GM21526 (cell line): ENCODE results near the gene DNAH2.

Experiments used
- ATAC-seq: cut with Tn5 transposase; IDR thresholded peaks from one replicate; pipeline ENCODE4 v1.9.1; 2021; ENCODE audit warnings: moderate library complexity; ENCODE audit not compliant: unreplicated experiment, low FRiP score

The DNAH2 gene

DNA sequence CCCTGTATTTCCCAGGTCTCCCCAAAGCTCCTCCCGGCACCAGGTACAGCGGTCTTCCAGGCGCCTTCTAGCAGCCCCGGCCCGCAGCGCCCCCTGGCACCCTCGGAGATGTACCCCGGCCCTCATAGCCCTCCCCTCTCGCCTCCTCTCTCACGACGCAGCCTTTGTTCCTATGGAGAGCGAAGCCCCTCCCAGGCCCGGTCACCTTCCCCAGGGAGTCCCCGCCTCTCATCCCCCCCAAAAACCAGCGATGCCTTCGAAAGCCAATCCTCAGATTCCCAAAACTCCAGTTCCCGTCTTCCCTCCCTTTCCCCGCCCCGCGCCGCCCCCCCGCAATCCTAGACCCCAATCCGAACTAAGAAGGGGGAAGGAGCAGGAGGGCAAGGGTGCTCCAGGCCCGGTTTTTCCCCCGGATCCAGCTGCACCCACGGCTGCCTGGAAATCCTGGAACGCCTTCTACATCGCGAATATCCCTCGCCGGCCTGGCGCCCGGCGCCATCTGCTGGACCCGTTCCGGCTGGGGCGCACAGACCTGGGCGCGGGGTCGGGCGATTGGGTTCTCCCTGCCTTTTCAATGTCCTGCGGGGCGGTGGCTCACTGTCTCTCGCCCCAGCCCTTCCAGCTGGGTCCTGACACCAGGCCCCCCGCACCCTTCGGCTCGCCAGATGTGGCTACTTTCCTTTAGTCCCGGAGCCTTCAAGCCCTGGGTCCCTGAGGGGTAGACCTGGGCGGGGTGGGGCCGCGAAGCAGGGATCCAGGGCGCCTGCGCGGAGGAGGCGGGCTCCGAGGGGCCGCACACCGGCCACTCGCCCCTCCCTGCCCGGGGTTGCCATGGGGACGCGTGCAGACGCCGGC lies at the start of gene DNAH2:
Gene DNAH2, plus strand, starts transcription at position 844 of the 855 bp plus-strand sequence. CDS start 1,991 bp downstream, outside the sequence.
- no peak for ATAC-seq

- ATAC-seq: no peak
Observed at GRCh38 chr17:7668482-7668881, 49.1 kb upstream of the DNAH2 start.

DNA sequence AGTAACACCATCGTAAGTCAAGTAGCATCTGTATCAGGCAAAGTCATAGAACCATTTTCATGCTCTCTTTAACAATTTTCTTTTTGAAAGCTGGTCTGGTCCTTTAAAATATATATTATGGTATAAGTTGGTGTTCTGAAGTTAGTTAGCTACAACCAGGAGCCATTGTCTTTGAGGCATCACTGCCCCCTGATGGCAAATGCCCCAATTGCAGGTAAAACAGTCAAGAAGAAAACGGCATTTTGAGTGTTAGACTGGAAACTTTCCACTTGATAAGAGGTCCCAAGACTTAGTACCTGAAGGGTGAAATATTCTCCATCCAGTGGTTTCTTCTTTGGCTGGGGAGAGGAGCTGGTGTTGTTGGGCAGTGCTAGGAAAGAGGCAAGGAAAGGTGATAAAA lies 44.3 kb upstream of the DNAH2 start:
- ATAC-seq: no peak

GRCh38 chr17:7674934-7675333 lies 42.6 kb upstream of the DNAH2 start:
- no peak for ATAC-seq

GRCh38 chr17:7676533-7676932 lies 41.0 kb upstream of the DNAH2 start:
- ATAC-seq: no peak

GRCh38 chr17:7677388-7678067 lies 40.0 kb upstream of the DNAH2 start:
- ATAC-seq: no peak

- ATAC-seq: no peak
Observed at GRCh38 chr17:7684851-7685532, 32.6 kb upstream of the DNAH2 start.

GRCh38 chr17:7685533-7686221 lies 31.9 kb upstream of the DNAH2 start:
- peak; percentile 37 for ATAC-seq

GRCh38 chr17:7686222-7687071 lies 31.1 kb upstream of the DNAH2 start:
- ATAC-seq: peak; percentile 43

- ATAC-seq: peak; percentile 30
Observed at GRCh38 chr17:7687072-7687907, 30.3 kb upstream of the DNAH2 start, which contains the start of gene TP53. TP53 (minus strand) TSS chr17:7687490; CDS start chr17:7676594, 10,896 bp downstream.

DNA sequence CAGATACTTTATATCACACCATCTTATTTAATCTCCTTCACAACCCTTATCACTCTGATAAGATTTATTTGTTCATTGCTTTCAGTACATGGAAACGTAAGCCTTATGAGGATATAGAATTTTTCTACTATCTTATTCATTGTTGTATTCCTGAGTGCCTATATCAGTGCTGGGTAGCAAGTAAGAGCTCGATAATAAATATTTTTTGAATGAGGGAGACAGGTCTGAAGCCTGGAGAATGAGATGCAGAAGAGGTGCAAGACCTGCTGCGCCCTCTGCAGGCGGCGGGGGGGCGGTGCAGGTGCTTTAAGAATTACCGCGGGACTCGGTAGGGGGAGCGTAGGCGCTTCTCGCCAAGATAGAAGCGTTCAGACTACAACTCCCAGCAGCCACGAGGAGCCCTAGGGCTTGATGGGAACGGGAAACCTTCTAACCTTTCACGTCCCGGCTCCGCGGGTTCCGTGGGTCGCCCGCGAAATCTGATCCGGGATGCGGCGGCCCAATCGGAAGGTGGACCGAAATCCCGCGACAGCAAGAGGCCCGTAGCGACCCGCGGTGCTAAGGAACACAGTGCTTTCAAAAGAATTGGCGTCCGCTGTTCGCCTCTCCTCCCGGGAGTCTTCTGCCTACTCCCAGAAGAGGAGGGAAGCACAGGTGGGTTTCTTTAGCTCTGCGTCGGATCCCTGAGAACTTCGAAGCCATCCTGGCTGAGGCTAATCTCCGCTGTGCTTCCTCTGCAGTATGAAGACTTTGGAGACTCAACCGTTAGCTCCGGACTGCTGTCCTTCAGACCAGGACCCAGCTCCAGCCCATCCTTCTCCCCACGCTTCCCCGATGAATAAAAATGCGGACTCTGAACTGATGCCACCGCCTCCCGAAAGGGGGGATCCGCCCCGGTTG lies 29.4 kb upstream of the DNAH2 start, which contains the start of gene WRAP53:
Gene WRAP53, plus strand, starts transcription at position 570 of the 900 bp plus-strand sequence. Its CDS starts 172 bp downstream, at position 742.
- peak; percentile 57 for ATAC-seq

GRCh38 chr17:7688808-7689316 lies 28.7 kb upstream of the DNAH2 start:
- no peak for ATAC-seq

DNA sequence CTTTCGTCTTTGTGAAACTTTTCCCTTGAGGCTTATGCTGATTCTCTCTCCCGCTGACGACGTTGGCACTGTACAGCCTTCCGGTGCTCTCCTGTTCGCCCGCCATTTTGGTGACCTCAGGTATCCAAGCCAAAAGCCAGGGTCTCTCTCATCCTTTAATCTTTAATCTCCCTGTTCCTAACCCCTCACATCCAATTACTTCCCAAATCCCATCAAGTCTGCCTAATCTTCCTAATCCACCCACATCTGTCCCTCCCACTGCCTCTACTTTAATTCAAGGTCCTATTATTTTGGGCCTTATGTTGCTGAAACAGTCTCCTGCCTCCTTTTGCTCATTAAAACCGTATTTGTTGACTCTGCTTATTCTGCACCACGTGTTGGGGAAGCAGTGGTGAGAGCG lies 22.0 kb upstream of the DNAH2 start:
- no peak for ATAC-seq

GRCh38 chr17:7697828-7698588 lies 19.5 kb upstream of the DNAH2 start:
- no peak for ATAC-seq

GRCh38 chr17:7700510-7700909 lies 17.0 kb upstream of the DNAH2 start:
- no peak for ATAC-seq

DNA sequence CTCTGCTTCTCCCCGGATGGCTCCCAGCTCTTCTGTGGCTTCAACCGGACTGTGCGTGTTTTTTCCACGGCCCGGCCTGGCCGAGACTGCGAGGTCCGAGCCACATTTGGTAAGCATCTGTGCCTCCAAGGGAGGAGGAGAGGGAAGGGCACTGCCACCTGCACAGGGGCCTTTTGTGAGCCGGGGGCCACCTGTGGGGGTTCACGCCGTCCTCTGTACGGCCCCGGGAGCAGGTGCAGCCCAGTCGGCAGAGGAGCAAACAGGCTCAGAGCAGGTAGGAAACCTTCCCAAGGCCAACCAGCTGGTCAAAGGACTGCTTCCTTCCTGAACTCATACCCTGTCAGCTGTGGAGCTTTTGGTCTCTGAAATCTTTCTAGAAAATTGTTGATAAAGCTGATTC lies 15.9 kb upstream of the DNAH2 start:
- ATAC-seq: no peak

- ATAC-seq: no peak
Observed at GRCh38 chr17:7702776-7703175, 14.8 kb upstream of the DNAH2 start.
